Measurements from ENCODE around the gene LIN37.

- TF ChIP-seq EZH2 (IDR thresholded peaks at IDR 0.05; ENCODE audit: borderline replicate concordance, low read depth, low read length, severe bottlenecking) (no peak), POLR2AphosphoS5 (IDR thresholded peaks at IDR 0.05; ENCODE audit: insufficient read depth, low read depth, low read length) (no peak), CTCF (IDR thresholded peaks at IDR 0.05; ENCODE audit: extremely low read depth in 1 of 2, insufficient read depth in 1 of 2, low read depth in 1 of 2, low read length in 2 of 2) (no peak), MYC (IDR thresholded peaks at IDR 0.05; ENCODE audit: low read depth, low read length) (no peak), POLR2A (IDR thresholded peaks at IDR 0.05; ENCODE audit: low read depth, low read length) (no peak), FOS (IDR thresholded peaks at IDR 0.05; ENCODE audit: borderline replicate concordance, insufficient read depth, low read length) (no peak), JUN (IDR thresholded peaks at IDR 0.05; ENCODE audit: borderline replicate concordance, insufficient read depth, insufficient read length, low read depth) (no peak)
- TF ChIP-seq, protein P1, sequence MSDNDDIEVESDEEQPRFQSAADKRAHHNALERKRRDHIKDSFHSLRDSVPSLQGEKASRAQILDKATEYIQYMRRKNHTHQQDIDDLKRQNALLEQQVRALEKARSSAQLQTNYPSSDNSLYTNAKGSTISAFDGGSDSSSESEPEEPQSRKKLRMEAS (IDR thresholded peaks at IDR 0.05; ENCODE audit: insufficient read depth, insufficient read length): no peak
These were observed 26.1 kb downstream of the LIN37 start for GRCh38 chr19:35774274-35775045.

Data from endothelial cell of umbilical vein (primary cell).